ENCODE results near the gene LAPTM5. TPM values are rescaled to one million over a fixed set of nuclear protein-coding genes. Genes with fewer than 3 reads are reported as not detected.
"Not testable (repeated sequence)": the region's sequence is repeated elsewhere in the genome, so short reads cannot be mapped to it uniquely, and the experiment has no call there.

LAPTM5 gene
- total RNA-seq, 1 donor from 2014 or later: 34.2 TPM

- no peak for DNase-seq (ENCODE audit: low spot score)
Measured at GRCh38 chr1:30771005-30771404, 13.4 kb upstream of the LAPTM5 start.

GRCh38 chr1:30770150-30770549, 12.6 kb upstream of the LAPTM5 start:
- DNase-seq (ENCODE audit: low spot score): no peak

GRCh38 chr1:30768830-30769718, 11.5 kb upstream of the LAPTM5 start:
- DNase-seq (ENCODE audit: low spot score): no peak

- DNase-seq (ENCODE audit: low spot score): no peak
Measured at GRCh38 chr1:30768159-30768829, 10.7 kb upstream of the LAPTM5 start.

- DNase-seq (ENCODE audit: low spot score): not testable (repeated sequence)
Measured at GRCh38 chr1:30766948-30767347, 9.4 kb upstream of the LAPTM5 start.

- no peak for DNase-seq (ENCODE audit: low spot score)
Measured at GRCh38 chr1:30765556-30766434, 8.2 kb upstream of the LAPTM5 start.

- no peak for DNase-seq (ENCODE audit: low spot score)
Measured at GRCh38 chr1:30764939-30765555, 7.5 kb upstream of the LAPTM5 start.

GRCh38 chr1:30764396-30764795, 6.8 kb upstream of the LAPTM5 start:
- DNase-seq (ENCODE audit: low spot score): no peak

- DNase-seq (ENCODE audit: low spot score): no peak
Measured at GRCh38 chr1:30763651-30764248, 6.2 kb upstream of the LAPTM5 start.

GRCh38 chr1:30762930-30763650, 5.5 kb upstream of the LAPTM5 start:
- no peak for DNase-seq (ENCODE audit: low spot score)

GRCh38 chr1:30762152-30762929, 4.8 kb upstream of the LAPTM5 start:
- DNase-seq (ENCODE audit: low spot score): no peak

GRCh38 chr1:30761381-30762151, 4.0 kb upstream of the LAPTM5 start:
- no peak for DNase-seq (ENCODE audit: low spot score)

- DNase-seq (ENCODE audit: low spot score): no peak
Measured at GRCh38 chr1:30760596-30761324, 3.2 kb upstream of the LAPTM5 start.

- DNase-seq (ENCODE audit: low spot score): no peak
Measured at GRCh38 chr1:30759718-30760281, 2.2 kb upstream of the LAPTM5 start.

- DNase-seq (ENCODE audit: low spot score): no peak
Measured at GRCh38 chr1:30758785-30759380, 1.3 kb upstream of the LAPTM5 start.

GRCh38 chr1:30758121-30758688, 631 bp upstream of the LAPTM5 start:
- no peak for DNase-seq (ENCODE audit: low spot score)
